ENCODE measurements around the gene NIT2. TPM values are rescaled to one million over a fixed set of nuclear protein-coding genes. Genes with fewer than 3 reads are reported as not detected.

NIT2 gene
- total and polyA plus RNA-seq, 9 of the 15 experiments (the other 6 are each of a cell fraction or from before 2014, with no cell fraction given): 11.4 to 62.2 (median 22.1) TPM

DNA sequence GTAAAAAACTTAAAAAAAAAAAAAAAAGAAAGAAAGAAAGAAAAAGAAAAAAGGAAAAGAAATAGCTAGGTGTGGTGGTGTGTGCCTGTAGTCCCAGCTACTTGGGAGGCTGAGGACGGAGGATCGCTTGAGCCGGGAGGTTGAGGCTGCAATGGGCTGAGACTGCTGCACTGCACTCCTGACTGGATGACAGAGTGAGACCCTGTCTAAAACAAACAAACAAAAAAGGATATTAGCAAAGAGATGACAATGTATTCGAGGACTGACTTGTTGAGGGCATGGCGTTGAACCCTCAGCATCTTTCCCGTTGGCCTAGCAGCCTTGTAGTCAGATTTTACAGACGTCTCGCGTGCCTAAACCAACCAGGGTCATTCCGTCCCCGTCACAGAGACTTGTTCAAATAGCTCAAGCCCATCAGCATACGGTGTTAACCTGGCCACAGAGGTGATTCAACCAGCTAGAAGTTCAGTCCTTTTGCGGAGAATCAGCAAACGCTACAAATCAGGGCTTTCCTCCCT, 528 bp upstream of the NIT2 start:
- Histone ChIP-seq H3K9ac (ENCODE audit: insufficient read depth in 1 of 2, low read depth in 2 of 2, low read length in 2 of 2) (peak overlapping the region; percentile 82 to 93), H3K9me3 (replicated peaks; ENCODE audit: control insufficient read depth, insufficient read depth, low read depth, low read length) (no peaks in the 10 kb centered on the region), H2AFZ (ENCODE audit: low read depth, low read length) (peak overlapping the region; percentile 98), H3K36me3 (ENCODE audit: control insufficient read depth, insufficient read depth, low read length) (no peaks in the 10 kb centered on the region), H3K4me2 (ENCODE audit: insufficient read depth, low read length) (peak overlapping the region; percentile 92), H3K27me3 (ENCODE audit: control insufficient read depth in 2 of 2, insufficient read depth in 2 of 2, low read length in 2 of 2) (no peaks in the 10 kb centered on the region), H3K4me3 (peak overlapping the region; percentile 62), H3K27ac (ENCODE audit: extremely low read depth, low read depth, low read length) (peak overlapping the region; percentile 61; the same call in 2 of the 3 replicates), H3K4me1 (replicated peaks in 1 of 2; ENCODE audit: control insufficient read depth in 2 of 2, insufficient read depth in 2 of 2, low read length in 2 of 2) (peaks cover 9 to 14% of the 10 kb centered on the region in 2 experiments; a peak in 4 of 5 replicates), H4K20me1 (replicated peaks; ENCODE audit: control insufficient read depth, insufficient read depth, low read length) (no peaks in the 10 kb centered on the region), H3K79me2 (ENCODE audit: control insufficient read depth, insufficient read depth, low read length) (peaks cover 7% of the 10 kb centered on the region; the same call in 2 of the 3 replicates), H3K9me1 (ENCODE audit: control insufficient read depth, insufficient read depth, low read length) (no peaks in the 10 kb centered on the region)
- POLR2A ChIA-PET: interaction anchor here (1.4 to 2.4 kb wide), 3 partner anchors 15 to 68 kb away, joined by 3 to 6 read pairs (median 5); partner anchors contain the start of genes LNP1 and TOMM70
- DNase-seq (ENCODE audit: extremely low read depth in 1 of 4, low spot score in 3 of 4): no peak
- no peak for FAIRE-seq
- CTCF ChIA-PET (ENCODE audit: low intra/inter-chr PET ratio): no interaction called here
- in situ Hi-C loops (cut with MboI) (no loop called here), intact Hi-C loops (cut with micrococcal nuclease) (no loop called here)
- TSS peak; percentile 62 for BruUV-seq (replicated peaks)
- no peak for ATAC-seq
- 63% methylated on average over 11 of the region's 14 CpGs for WGBS (ENCODE audit: insufficient coverage, low coverage, missing lambda C conversion rate)
- TF ChIP-seq CREB1 (IDR thresholded peaks at IDR 0.05) (no peak), CREB1 (CRISPR knock-in tag; IDR thresholded peaks at IDR 0.05) (0 out of 2 replicates have a peak, but pooled peaks have one; percentile 14), BMI1 (IDR thresholded peaks at IDR 0.05; ENCODE audit: low read length) (no peak)

DNA sequence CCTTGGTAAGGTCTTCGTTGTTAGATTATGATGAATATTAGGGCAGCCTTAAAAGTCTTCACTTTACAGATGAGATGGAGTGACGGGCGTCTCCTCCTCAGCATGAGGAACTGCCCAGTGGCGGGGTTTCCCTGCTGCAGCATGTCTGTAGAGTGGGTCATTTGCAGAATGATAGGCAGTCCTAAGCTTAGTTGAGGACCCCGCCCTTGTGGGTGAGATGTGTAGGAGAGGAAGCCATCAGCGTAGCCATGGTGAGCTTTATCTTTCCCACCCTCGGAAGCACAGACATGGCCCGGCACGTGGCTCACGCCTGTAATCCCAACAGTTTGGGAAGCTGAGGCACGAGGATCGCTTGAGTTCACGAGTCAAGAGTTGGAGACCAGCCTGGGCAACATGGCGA, 877 bp downstream of the NIT2 start:
- ATAC-seq (peak; percentile 83), FAIRE-seq (peak; percentile 93), DNase-seq (ENCODE audit: extremely low read depth in 1 of 4, low spot score in 3 of 4) (peak; percentile 59 to 81 (median 68))
- Histone ChIP-seq H3K4me2 (ENCODE audit: insufficient read depth, low read length) (peak overlapping the region; percentile 80), H3K4me1 (replicated peaks in 1 of 2; ENCODE audit: control insufficient read depth in 2 of 2, insufficient read depth in 2 of 2, low read length in 2 of 2) (peaks cover 9 to 14% of the 10 kb centered on the region in 2 experiments; a peak in 4 of 5 replicates), H3K36me3 (ENCODE audit: control insufficient read depth, insufficient read depth, low read length) (peaks cover 1% of the 10 kb centered on the region; the same call in 1 of the 3 replicates), H3K4me3 (peak overlapping the region; percentile 62; the same call in 1 of the 2 replicates), H3K27me3 (ENCODE audit: control insufficient read depth in 2 of 2, insufficient read depth in 2 of 2, low read length in 2 of 2) (no peaks in the 10 kb centered on the region), H2AFZ (ENCODE audit: low read depth, low read length) (peak overlapping the region; percentile 98), H3K9me1 (ENCODE audit: control insufficient read depth, insufficient read depth, low read length) (no peaks in the 10 kb centered on the region), H4K20me1 (replicated peaks; ENCODE audit: control insufficient read depth, insufficient read depth, low read length) (no peaks in the 10 kb centered on the region), H3K9me3 (replicated peaks; ENCODE audit: control insufficient read depth, insufficient read depth, low read depth, low read length) (no peaks in the 10 kb centered on the region), H3K9ac (ENCODE audit: insufficient read depth in 1 of 2, low read depth in 2 of 2, low read length in 2 of 2) (peak overlapping the region; percentile 43 to 82; a peak in 3 of 4 replicates), H3K27ac (ENCODE audit: extremely low read depth, low read depth, low read length) (peak overlapping the region; percentile 87), H3K79me2 (ENCODE audit: control insufficient read depth, insufficient read depth, low read length) (peaks cover 7% of the 10 kb centered on the region; the same call in 2 of the 3 replicates)
- ChIA-PET POLR2A (interaction anchor here (0.6 to 2.4 kb wide), 10 partner anchors 9 to 539 kb away, joined by 3 to 6 read pairs (median 4); partner anchors contain the start of genes LNP1, TFG and TOMM70), CTCF (ENCODE audit: low intra/inter-chr PET ratio) (no interaction called here)
- BruUV-seq (replicated peaks): TSS peak; percentile 64
- intact Hi-C loops (cut with micrococcal nuclease) (no loop called here), in situ Hi-C loops (cut with MboI) (no loop called here)
- WGBS (ENCODE audit: insufficient coverage, low coverage, missing lambda C conversion rate): 14% methylated on average over 14 of the region's 14 CpGs
- no peak for TF ChIP-seq KDM4B (IDR thresholded peaks at IDR 0.05; ENCODE audit: borderline replicate concordance in 2 of 2, low read depth in 1 of 2)
- no peak for TF ChIP-seq RBM22 (IDR thresholded peaks at IDR 0.05; ENCODE audit: low read depth, low read length, poor library complexity, severe bottlenecking)
- TF ChIP-seq ZZZ3 (IDR thresholded peaks at IDR 0.05): no peak
- no peak for TF ChIP-seq NCOR1 (IDR thresholded peaks at IDR 0.05)
- no peak for TF ChIP-seq TAF9B (IDR thresholded peaks at IDR 0.05; ENCODE audit: partially characterized antibody)
- peak; percentile 34; the same call in 1 of the 2 replicates for TF ChIP-seq SUPT5H (IDR thresholded peaks at IDR 0.05)
- TF ChIP-seq RCOR1 (IDR thresholded peaks at IDR 0.05; ENCODE audit: borderline replicate concordance in 1 of 2, low read depth in 2 of 2, low read length in 2 of 2): peak in 1 of 2 experiments; percentile 72; a peak in 1 of 4 replicates
- no peak for TF ChIP-seq ZNF696 (CRISPR knock-in tag; conservative IDR thresholded peaks at IDR 0.05)
- no peak for TF ChIP-seq ELK1 (CRISPR knock-in tag; IDR thresholded peaks at IDR 0.05)
- TF ChIP-seq ZNF57 (CRISPR knock-in tag; IDR thresholded peaks at IDR 0.05): no peak
- TF ChIP-seq ATF7 (IDR thresholded peaks at IDR 0.05): no peak
- no peak for TF ChIP-seq ZNF274 (IDR thresholded peaks at IDR 0.05; ENCODE audit: borderline replicate concordance, low read depth, low read length)
- TF ChIP-seq CBX5 (IDR thresholded peaks at IDR 0.05; ENCODE audit: borderline replicate concordance, low read depth): no peak
- no peak for TF ChIP-seq SNRNP70 (optimal IDR thresholded peaks at IDR 0.05; ENCODE audit: low read depth, low read length)
